Kidney capillary endothelial cell (primary cell): ENCODE data around the gene SMARCAD1.
"Not testable (repeated sequence)": the region's sequence is repeated elsewhere in the genome, so short reads cannot be mapped to it uniquely, and the experiment has no call there.

ENCODE experiments used
- DNase-seq: peaks from one replicate; pipeline ENCODE4 v3.0.0-alpha.2; 2018; ENCODE audit warnings: low spot score

The SMARCAD1 gene

GRCh38 chr4:94232519-94232918 lies 24.9 kb downstream of the SMARCAD1 start:
- DNase-seq: no peak

GRCh38 chr4:94235825-94236224 lies 28.2 kb downstream of the SMARCAD1 start:
- DNase-seq: no peak

- DNase-seq: no peak
These were observed 29.6 kb downstream of the SMARCAD1 start for GRCh38 chr4:94237271-94237670.

- DNase-seq: no peak
These were observed 30.5 kb downstream of the SMARCAD1 start for GRCh38 chr4:94238160-94238559.

GRCh38 chr4:94240384-94240783 lies 32.7 kb downstream of the SMARCAD1 start:
- no peak for DNase-seq

GRCh38 chr4:94244087-94244828 lies 36.6 kb downstream of the SMARCAD1 start:
- DNase-seq: no peak

GRCh38 chr4:94244829-94245185 lies 37.1 kb downstream of the SMARCAD1 start:
- DNase-seq: no peak

GRCh38 chr4:94251094-94251493 lies 43.4 kb downstream of the SMARCAD1 start:
- DNase-seq: no peak

- DNase-seq: no peak
These were observed 45.4 kb downstream of the SMARCAD1 start for GRCh38 chr4:94253036-94253435.

- no peak for DNase-seq
These were observed 48.6 kb downstream of the SMARCAD1 start for GRCh38 chr4:94256144-94256783.

- DNase-seq: no peak
These were observed 49.2 kb downstream of the SMARCAD1 start for GRCh38 chr4:94256828-94257227.

- no peak for DNase-seq
These were observed 54.7 kb downstream of the SMARCAD1 start for GRCh38 chr4:94262163-94263016.

- DNase-seq: no peak
These were observed 59.4 kb downstream of the SMARCAD1 start for GRCh38 chr4:94267037-94267436.

- no peak for DNase-seq
These were observed 63.6 kb downstream of the SMARCAD1 start for GRCh38 chr4:94271248-94271647.

GRCh38 chr4:94274912-94275311 lies 67.2 kb downstream of the SMARCAD1 start:
- DNase-seq: no peak

GRCh38 chr4:94276204-94276603 lies 68.5 kb downstream of the SMARCAD1 start:
- DNase-seq: no peak

- DNase-seq: no peak
These were observed 69.9 kb downstream of the SMARCAD1 start for GRCh38 chr4:94277534-94277933.

- DNase-seq: no peak
These were observed 71.1 kb downstream of the SMARCAD1 start for GRCh38 chr4:94278781-94279180.

- no peak for DNase-seq
These were observed 77.2 kb downstream of the SMARCAD1 start for GRCh38 chr4:94284889-94285288.

GRCh38 chr4:94285666-94286065 lies 78.0 kb downstream of the SMARCAD1 start:
- no peak for DNase-seq

GRCh38 chr4:94290245-94290644 lies 82.6 kb downstream of the SMARCAD1 start:
- DNase-seq: no peak

- not testable (repeated sequence) for DNase-seq
These were observed 86.3 kb downstream of the SMARCAD1 start for GRCh38 chr4:94293981-94294380.

- not testable (repeated sequence) for DNase-seq
These were observed 87.8 kb downstream of the SMARCAD1 start for GRCh38 chr4:94295473-94295872.
